ENCODE measurements around the gene EDC4. TPM values are rescaled to one million over a fixed set of nuclear protein-coding genes. Genes with fewer than 3 reads are reported as not detected.
A peak's percentile ranks its signal among the peaks of the same experiment; 100 is the strongest.

Gene EDC4, protein sequence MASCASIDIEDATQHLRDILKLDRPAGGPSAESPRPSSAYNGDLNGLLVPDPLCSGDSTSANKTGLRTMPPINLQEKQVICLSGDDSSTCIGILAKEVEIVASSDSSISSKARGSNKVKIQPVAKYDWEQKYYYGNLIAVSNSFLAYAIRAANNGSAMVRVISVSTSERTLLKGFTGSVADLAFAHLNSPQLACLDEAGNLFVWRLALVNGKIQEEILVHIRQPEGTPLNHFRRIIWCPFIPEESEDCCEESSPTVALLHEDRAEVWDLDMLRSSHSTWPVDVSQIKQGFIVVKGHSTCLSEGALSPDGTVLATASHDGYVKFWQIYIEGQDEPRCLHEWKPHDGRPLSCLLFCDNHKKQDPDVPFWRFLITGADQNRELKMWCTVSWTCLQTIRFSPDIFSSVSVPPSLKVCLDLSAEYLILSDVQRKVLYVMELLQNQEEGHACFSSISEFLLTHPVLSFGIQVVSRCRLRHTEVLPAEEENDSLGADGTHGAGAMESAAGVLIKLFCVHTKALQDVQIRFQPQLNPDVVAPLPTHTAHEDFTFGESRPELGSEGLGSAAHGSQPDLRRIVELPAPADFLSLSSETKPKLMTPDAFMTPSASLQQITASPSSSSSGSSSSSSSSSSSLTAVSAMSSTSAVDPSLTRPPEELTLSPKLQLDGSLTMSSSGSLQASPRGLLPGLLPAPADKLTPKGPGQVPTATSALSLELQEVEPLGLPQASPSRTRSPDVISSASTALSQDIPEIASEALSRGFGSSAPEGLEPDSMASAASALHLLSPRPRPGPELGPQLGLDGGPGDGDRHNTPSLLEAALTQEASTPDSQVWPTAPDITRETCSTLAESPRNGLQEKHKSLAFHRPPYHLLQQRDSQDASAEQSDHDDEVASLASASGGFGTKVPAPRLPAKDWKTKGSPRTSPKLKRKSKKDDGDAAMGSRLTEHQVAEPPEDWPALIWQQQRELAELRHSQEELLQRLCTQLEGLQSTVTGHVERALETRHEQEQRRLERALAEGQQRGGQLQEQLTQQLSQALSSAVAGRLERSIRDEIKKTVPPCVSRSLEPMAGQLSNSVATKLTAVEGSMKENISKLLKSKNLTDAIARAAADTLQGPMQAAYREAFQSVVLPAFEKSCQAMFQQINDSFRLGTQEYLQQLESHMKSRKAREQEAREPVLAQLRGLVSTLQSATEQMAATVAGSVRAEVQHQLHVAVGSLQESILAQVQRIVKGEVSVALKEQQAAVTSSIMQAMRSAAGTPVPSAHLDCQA (N-terminal part only)
- total RNA-seq (2011; cell fraction: chromatin; rRNA removed; ENCODE audit: low replicate concordance), result 174 and 524 TPM in 2 replicates
- 286 and 293 TPM in 2 replicates for total RNA-seq (2011; cell fraction: nucleolus; rRNA removed)
- total RNA-seq (2011; cell fraction: nucleoplasm; rRNA removed), result 178 and 194 TPM in 2 replicates
- 84.6 and 102 TPM in 2 replicates for total RNA-seq (2014; rRNA removed)
- total RNA-seq (2014; rRNA removed; fragmentation: Illumina TruSeq; extraction: Trizol), result 59.5 and 74.0 TPM in 2 replicates
- 68.9 and 71.2 TPM in 2 replicates for total RNA-seq (2015; rRNA removed; fragmentation: Illumina TruSeq; extraction: Trizol)
- total RNA-seq (2021), result 111 and 131 TPM in 2 replicates
- polyA plus RNA-seq (2011; rRNA removed), result 63.0 and 84.1 TPM in 2 replicates
- 87.9 and 129 TPM in 2 replicates for polyA plus RNA-seq (2011; cell fraction: cytosol; rRNA removed)
- polyA plus RNA-seq (2011; cell fraction: nucleus; rRNA removed), result 408 and 453 TPM in 2 replicates
- 75.2 and 111 TPM in 2 replicates for polyA plus RNA-seq (2012)
- polyA plus RNA-seq (2014; fragmentation: Illumina TruSeq; extraction: Trizol), result 106 and 113 TPM in 2 replicates
- polyA plus RNA-seq (2014; fragmentation: Nextera tagmentation; extraction: Ambion mirVana), result 1 to 10 TPM; 1.1 to 2.7 TPM
- 72.2 and 91.1 TPM in 2 replicates for polyA plus RNA-seq (2014; rRNA removed)
- 56.9 and 154 TPM in 2 replicates for polyA minus RNA-seq (2011; rRNA and poly(A)+ RNA removed)
- polyA minus RNA-seq (2011; cell fraction: cytosol; rRNA and poly(A)+ RNA removed), result 115 and 124 TPM in 2 replicates
- 72.2 and 91.3 TPM in 2 replicates for polyA minus RNA-seq (2011; cell fraction: nucleus; rRNA and poly(A)+ RNA removed)
- Bru-seq, nascent RNA, result percentile 81 among the genes with signal in this experiment
- percentile 72 among the genes with signal in this experiment for BruChase-seq, experiment 1, labeled RNA remaining after a 2-hour chase
- BruChase-seq, experiment 2, labeled RNA remaining after a 6-hour chase, result percentile 85 among the genes with signal in this experiment
- long read RNA-seq, experiment 1, full-length matches to known transcripts, result 96 of 502 reads
- long read RNA-seq, experiment 1, partial matches to known transcripts, result 344 of 502 reads
- long read RNA-seq, experiment 1, other reads (novel, unspliced or antisense), result 62 of 502 reads
- long read RNA-seq, experiment 2, full-length matches to known transcripts, result 19 of 75 reads
- long read RNA-seq, experiment 2, partial matches to known transcripts, result 26 of 75 reads
- long read RNA-seq, experiment 2, other reads (novel, unspliced or antisense), result 30 of 75 reads
- long read RNA-seq, experiment 3, full-length matches to known transcripts, result 4 of 25 reads
- long read RNA-seq, experiment 3, partial matches to known transcripts, result 17 of 25 reads
- long read RNA-seq, experiment 3, other reads (novel, unspliced or antisense), result 4 of 25 reads

DNA sequence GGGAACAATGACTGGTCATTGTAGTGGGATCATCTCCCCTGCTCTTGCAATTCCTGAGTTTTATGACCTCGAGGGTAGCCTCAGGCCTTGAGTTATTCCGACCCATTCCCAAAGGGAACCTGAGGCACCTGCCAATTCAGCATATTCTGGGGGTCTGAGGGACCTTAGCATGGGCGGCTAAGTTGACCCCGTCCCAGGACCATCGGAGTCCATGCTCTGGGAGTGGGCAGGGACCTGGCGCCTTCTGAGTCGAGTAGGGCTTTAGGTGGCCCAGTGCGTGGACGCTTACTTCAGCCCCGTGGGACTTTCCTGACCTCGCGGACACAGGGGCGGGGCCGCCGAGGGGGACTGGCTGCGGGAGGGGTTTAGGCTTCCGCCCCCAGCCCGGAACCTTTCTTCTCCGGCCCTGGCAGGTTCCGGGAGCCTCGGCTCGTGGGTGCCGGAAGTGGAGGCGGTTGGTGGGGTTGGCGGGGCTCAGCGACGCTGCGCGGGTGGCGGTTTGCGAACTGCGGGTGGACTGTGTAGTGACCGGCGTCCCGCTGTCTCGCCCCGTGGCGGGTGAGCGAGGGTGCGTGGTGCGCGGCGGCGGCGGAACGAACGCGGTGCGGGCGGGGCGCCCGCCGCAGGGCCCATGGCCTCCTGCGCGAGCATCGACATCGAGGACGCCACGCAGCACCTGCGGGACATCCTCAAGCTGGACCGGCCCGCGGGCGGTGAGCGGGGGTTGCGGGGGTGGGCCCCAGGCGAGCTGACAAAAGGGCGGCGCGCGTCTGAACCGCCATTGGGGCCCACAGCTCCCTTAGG lies at the start of gene EDC4:
TSS of gene EDC4 (plus strand) at position 422 of the 804 bp plus-strand sequence. CDS start at position 632, 210 bp downstream.
- Histone ChIP-seq H3K4me1 (replicated peaks in 1 of 2; ENCODE audit: control insufficient read depth in 2 of 2, insufficient read depth in 2 of 2, low read length in 2 of 2) (peaks cover 21% of the 10 kb centered on the region in 2 experiments; a peak in 4 of 5 replicates), H3K79me2 (ENCODE audit: control insufficient read depth, insufficient read depth, low read length) (peaks cover 40% of the 10 kb centered on the region), H3K4me3 (peak within 1 kb of the TSS; percentile 85), H3K27ac (ENCODE audit: extremely low read depth, low read depth, low read length) (peak within 1 kb of the TSS; percentile 83), H3K36me3 (ENCODE audit: control insufficient read depth, insufficient read depth, low read length) (peaks cover 79% of the 10 kb centered on the region; the same call in 2 of the 3 replicates), H3K9me3 (replicated peaks; ENCODE audit: control insufficient read depth, insufficient read depth, low read depth, low read length) (no peaks in the 10 kb centered on the region), H3K9me1 (ENCODE audit: control insufficient read depth, insufficient read depth, low read length) (no peaks in the 10 kb centered on the region), H2AFZ (ENCODE audit: low read depth, low read length) (peak within 1 kb of the TSS; percentile 82), H3K27me3 (ENCODE audit: control insufficient read depth in 2 of 2, insufficient read depth in 2 of 2, low read length in 2 of 2) (no peaks in the 10 kb centered on the region), H4K20me1 (replicated peaks; ENCODE audit: control insufficient read depth, insufficient read depth, low read length) (peaks cover 14% of the 10 kb centered on the region), H3K4me2 (ENCODE audit: insufficient read depth, low read length) (peak within 1 kb of the TSS; percentile 89), H3K9ac (ENCODE audit: insufficient read depth in 1 of 2, low read depth in 2 of 2, low read length in 2 of 2) (peak within 1 kb of the TSS; percentile 87 to 99)
- POLR2A ChIA-PET, result interaction anchor here (0.7 to 2.6 kb wide), 6 partner anchors 9 to 134 kb away, joined by 3 to 15 read pairs (median 4); partner anchors contain the start of gene NRN1L
- WGBS (ENCODE audit: insufficient coverage, low coverage, missing lambda C conversion rate), result 4% methylated on average over 60 of the region's 72 CpGs
- peak; percentile 74 for FAIRE-seq
- CTCF ChIA-PET (ENCODE audit: low intra/inter-chr PET ratio), result no interaction called here
- DNase-seq (ENCODE audit: extremely low read depth in 1 of 4, low spot score in 3 of 4), result peak; percentile 90 to 95 (median 94)
- in situ Hi-C loops (cut with MboI), result no loop called here
- ATAC-seq, result peak; percentile 94
- no TSS peak for BruUV-seq (replicated peaks)
- intact Hi-C loops (cut with micrococcal nuclease), result no loop called here
- 0 out of 2 replicates have a peak, but pooled peaks have one; percentile 69 for TF ChIP-seq RFX7 (CRISPR knock-in tag; IDR thresholded peaks at IDR 0.05)
- peak; percentile 98 for TF ChIP-seq XRCC5 (IDR thresholded peaks at IDR 0.05; ENCODE audit: low read depth, low read length)
- TF ChIP-seq, protein P1, sequence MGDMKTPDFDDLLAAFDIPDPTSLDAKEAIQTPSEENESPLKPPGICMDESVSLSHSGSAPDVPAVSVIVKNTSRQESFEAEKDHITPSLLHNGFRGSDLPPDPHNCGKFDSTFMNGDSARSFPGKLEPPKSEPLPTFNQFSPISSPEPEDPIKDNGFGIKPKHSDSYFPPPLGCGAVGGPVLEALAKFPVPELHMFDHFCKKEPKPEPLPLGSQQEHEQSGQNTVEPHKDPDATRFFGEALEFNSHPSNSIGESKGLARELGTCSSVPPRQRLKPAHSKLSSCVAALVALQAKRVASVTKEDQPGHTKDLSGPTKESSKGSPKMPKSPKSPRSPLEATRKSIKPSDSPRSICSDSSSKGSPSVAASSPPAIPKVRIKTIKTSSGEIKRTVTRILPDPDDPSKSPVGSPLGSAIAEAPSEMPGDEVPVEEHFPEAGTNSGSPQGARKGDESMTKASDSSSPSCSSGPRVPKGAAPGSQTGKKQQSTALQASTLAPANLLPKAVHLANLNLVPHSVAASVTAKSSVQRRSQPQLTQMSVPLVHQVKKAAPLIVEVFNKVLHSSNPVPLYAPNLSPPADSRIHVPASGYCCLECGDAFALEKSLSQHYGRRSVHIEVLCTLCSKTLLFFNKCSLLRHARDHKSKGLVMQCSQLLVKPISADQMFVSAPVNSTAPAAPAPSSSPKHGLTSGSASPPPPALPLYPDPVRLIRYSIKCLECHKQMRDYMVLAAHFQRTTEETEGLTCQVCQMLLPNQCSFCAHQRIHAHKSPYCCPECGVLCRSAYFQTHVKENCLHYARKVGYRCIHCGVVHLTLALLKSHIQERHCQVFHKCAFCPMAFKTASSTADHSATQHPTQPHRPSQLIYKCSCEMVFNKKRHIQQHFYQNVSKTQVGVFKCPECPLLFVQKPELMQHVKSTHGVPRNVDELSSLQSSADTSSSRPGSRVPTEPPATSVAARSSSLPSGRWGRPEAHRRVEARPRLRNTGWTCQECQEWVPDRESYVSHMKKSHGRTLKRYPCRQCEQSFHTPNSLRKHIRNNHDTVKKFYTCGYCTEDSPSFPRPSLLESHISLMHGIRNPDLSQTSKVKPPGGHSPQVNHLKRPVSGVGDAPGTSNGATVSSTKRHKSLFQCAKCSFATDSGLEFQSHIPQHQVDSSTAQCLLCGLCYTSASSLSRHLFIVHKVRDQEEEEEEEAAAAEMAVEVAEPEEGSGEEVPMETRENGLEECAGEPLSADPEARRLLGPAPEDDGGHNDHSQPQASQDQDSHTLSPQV (IDR thresholded peaks at IDR 0.05), result 0 out of 2 replicates have a peak, but pooled peaks have one; percentile 16
- peak; percentile 97 for TF ChIP-seq ZC3H11A (IDR thresholded peaks at IDR 0.05; ENCODE audit: low read depth, low read length)
- peak; percentile 56 for TF ChIP-seq ZBTB17 (CRISPR knock-in tag; IDR thresholded peaks at IDR 0.05)
